ENCODE measurements around the gene SLC25A21. TPM values are rescaled to one million over a fixed set of nuclear protein-coding genes. Genes with fewer than 3 reads are reported as not detected.
"Not testable (repeated sequence)": the region's sequence is repeated elsewhere in the genome, so short reads cannot be mapped to it uniquely, and the experiment has no call there.

SLC25A21 gene
- total RNA-seq, 2 donors from 2014 or later = 1.2 TPM; not detected in 1

GRCh38 chr14:37187294-37187693 lies 14.9 kb upstream of the SLC25A21 start:
- Histone ChIP-seq H3K9me3 (no peaks in the 10 kb centered on the region), H3K4me3 (no peak overlapping the region), H3K36me3 (no peaks in the 10 kb centered on the region), H3K27me3 (replicated peaks; ENCODE audit: insufficient read depth) (no peaks in the 10 kb centered on the region), H3K4me1 (ENCODE audit: control insufficient read depth in 1 of 2, low read depth in 2 of 2) (no peaks in the 10 kb centered on the region), H3K27ac (no peak overlapping the region)
- ATAC-seq (ENCODE audit: insufficient number of reproducible peaks, low FRiP score, low read depth) (no peak), DNase-seq (ENCODE audit: low spot score) (no peak)
- no peak for TF ChIP-seq CTCF (IDR thresholded peaks at IDR 0.05)

GRCh38 chr14:37186865-37187264 lies 14.5 kb upstream of the SLC25A21 start:
- Histone ChIP-seq H3K27ac (no peak overlapping the region), H3K27me3 (replicated peaks; ENCODE audit: insufficient read depth) (no peaks in the 10 kb centered on the region), H3K9me3 (no peaks in the 10 kb centered on the region), H3K4me1 (ENCODE audit: control insufficient read depth in 1 of 2, low read depth in 2 of 2) (no peaks in the 10 kb centered on the region), H3K36me3 (no peaks in the 10 kb centered on the region), H3K4me3 (no peak overlapping the region)
- DNase-seq (ENCODE audit: low spot score) (no peak), ATAC-seq (ENCODE audit: insufficient number of reproducible peaks, low FRiP score, low read depth) (no peak)
- TF ChIP-seq CTCF (IDR thresholded peaks at IDR 0.05) = no peak

- TF ChIP-seq CTCF (IDR thresholded peaks at IDR 0.05) = no peak
- no peaks in the 10 kb centered on the region for H3K27me3 ChIP-seq (replicated peaks; ENCODE audit: insufficient read depth)
- no peaks in the 10 kb centered on the region for H3K36me3 ChIP-seq
- no peak overlapping the region for H3K4me3 ChIP-seq
- H3K9me3 ChIP-seq = no peaks in the 10 kb centered on the region
- ATAC-seq (ENCODE audit: insufficient number of reproducible peaks, low FRiP score, low read depth) (no peak), DNase-seq (ENCODE audit: low spot score) (no peak)
- no peaks in the 10 kb centered on the region for H3K4me1 ChIP-seq (ENCODE audit: control insufficient read depth in 1 of 2, low read depth in 2 of 2)
- no peak overlapping the region for H3K27ac ChIP-seq
Measured at GRCh38 chr14:37185670-37186069, 13.3 kb upstream of the SLC25A21 start.

GRCh38 chr14:37184520-37184919 lies 12.1 kb upstream of the SLC25A21 start:
- not testable (repeated sequence) for H3K36me3 ChIP-seq; H3K9me3 ChIP-seq; ATAC-seq (ENCODE audit: insufficient number of reproducible peaks, low FRiP score, low read depth); H3K27ac ChIP-seq; H3K4me1 ChIP-seq (ENCODE audit: control insufficient read depth in 1 of 2, low read depth in 2 of 2); H3K4me3 ChIP-seq; DNase-seq (ENCODE audit: low spot score); H3K27me3 ChIP-seq (replicated peaks; ENCODE audit: insufficient read depth)

- Histone ChIP-seq H3K9me3 (no peaks in the 10 kb centered on the region), H3K27ac (no peak overlapping the region), H3K4me3 (no peak overlapping the region), H3K27me3 (replicated peaks; ENCODE audit: insufficient read depth) (no peaks in the 10 kb centered on the region), H3K4me1 (ENCODE audit: control insufficient read depth in 1 of 2, low read depth in 2 of 2) (no peaks in the 10 kb centered on the region), H3K36me3 (no peaks in the 10 kb centered on the region)
- TF ChIP-seq CTCF (IDR thresholded peaks at IDR 0.05) = no peak
- DNase-seq (ENCODE audit: low spot score) = no peak
- ATAC-seq (ENCODE audit: insufficient number of reproducible peaks, low FRiP score, low read depth) = no peak
Measured at GRCh38 chr14:37181441-37181840, 9.0 kb upstream of the SLC25A21 start.

GRCh38 chr14:37180886-37181285 lies 8.5 kb upstream of the SLC25A21 start:
- DNase-seq (ENCODE audit: low spot score); H3K9me3 ChIP-seq; ATAC-seq (ENCODE audit: insufficient number of reproducible peaks, low FRiP score, low read depth); H3K4me1 ChIP-seq (ENCODE audit: control insufficient read depth in 1 of 2, low read depth in 2 of 2); H3K27ac ChIP-seq; H3K36me3 ChIP-seq; H3K27me3 ChIP-seq (replicated peaks; ENCODE audit: insufficient read depth); H3K4me3 ChIP-seq: not testable (repeated sequence)

All from thoracic aorta (tissue), 2 donors.